Transverse colon (tissue), 4 donors: ENCODE data around the gene ACVR2B. TPM values are rescaled to one million over a fixed set of nuclear protein-coding genes. Genes with fewer than 3 reads are reported as not detected.
"Not testable (repeated sequence)": the region's sequence is repeated elsewhere in the genome, so short reads cannot be mapped to it uniquely, and the experiment has no call there.

Experiments
- DNase-seq: peaks from one replicate; pipeline ENCODE4 v3.0.0-alpha.2; 2019
- H3K27ac ChIP-seq, 4 donors: fragments of 200-600 bp; sonication (generic); 2 replicates each; pipeline ENCODE4 v1.5.1; 2016 to 2018; ENCODE audit warnings: inconsistent platforms in 4 of 4
- H3K27me3 ChIP-seq: fragments of 200-600 bp; sonication (generic); 2 replicates; pipeline ENCODE4 v1.5.1; 2017; ENCODE audit warnings: inconsistent platforms
- H3K36me3 ChIP-seq, 4 donors: fragments of 200-600 bp; sonication (generic); 2 replicates each; pipeline ENCODE4 v1.5.1; 2017 to 2019; ENCODE audit warnings: inconsistent platforms in 4 of 4
- H3K4me1 ChIP-seq, 4 donors: fragments of 200-600 bp; sonication (generic); 2 replicates each; pipeline ENCODE4 v1.5.1; 2017 to 2020; ENCODE audit warnings: inconsistent platforms in 4 of 4
- H3K4me3 ChIP-seq, 4 donors: fragments of 200-600 bp; sonication (generic); 1 replicate in 1 of 4; 2 replicates in 3 of 4; pipeline versions ENCODE4 v1.5.1 to v1.6.1; 2017 to 2019; ENCODE audit warnings: inconsistent platforms in 4 of 4
- H3K9me3 ChIP-seq, 2 donors: fragments of 200-600 bp; sonication (generic); 2 replicates each; pipeline ENCODE4 v1.5.1; 2017 to 2019; ENCODE audit warnings: inconsistent platforms in 2 of 2
- EP300 ChIP-seq: sonication (generic); formaldehyde crosslinking; IDR thresholded peaks from one replicate; pipeline ENCODE4 v1.6.1; 2017; ENCODE audit warnings: antibody characterized with exemption, low read depth
- POLR2A ChIP-seq: fragments of 450-650 bp; IDR thresholded peaks from one replicate; pipeline ENCODE4 v1.6.1; 2016; ENCODE audit warnings: antibody characterized with exemption, mild to moderate bottlenecking, moderate library complexity
- POLR2AphosphoS5 ChIP-seq, 3 donors: sonication (generic); formaldehyde crosslinking; IDR thresholded peaks; one replicate each; pipeline ENCODE4 v1.6.1; 2016; ENCODE audit warnings: antibody characterized with exemption in 3 of 3
- WGBS, 2 donors: methylation state at CpG; one replicate each; pipeline ENCODE4 v1.1.5; 2018; ENCODE audit warnings: low coverage in 1 of 2; 5-methylcytosine and 5-hydroxymethylcytosine counted together
- in situ Hi-C, 4 donors: fragments of 200-750 bp; cut with MboI; loops; one replicate each; pipeline versions ENCODE4 v1.15.0 to v1.15.1; 2017; ENCODE audit warnings: low sequenced_read_pairs in 3 of 4, low pct_ligation_motif_present in 1 of 4, low pct_unique_long_range_greater_than_20kb in 1 of 4
- intact Hi-C: fragments of 100-400 bp; cut with DNase I; formaldehyde crosslinking; loops from one replicate; pipeline ENCODE4 v1.15.1; 2023; ENCODE audit warnings: low total_unique reads
- total RNA-seq, 4 donors: library from RNA; depleted of rRNA; stranded (reverse); fragments of >200 nt; gene quantifications; one replicate each; pipeline ENCODE4 v1.1.0, GENCODE V29; 2016
- TF ChIP-seq, protein P1 (sequence below), 5 experiments: fragments of 200-600 bp in 3 of 5; fragments of 450-650 bp in 2 of 5; sonication (generic) in 3 of 5; IDR thresholded peaks; 1 replicate in 2 of 5; 2 replicates in 3 of 5; pipeline ENCODE4 v1.5.1; 2016 to 2017; ENCODE audit warnings: antibody characterized with exemption in 5 of 5, inconsistent platforms in 3 of 5, mild to moderate bottlenecking in 2 of 5, moderate library complexity in 1 of 5

The ACVR2B gene
- total RNA-seq, result 10 to 100 TPM in 1 of 4 donors, 1 to 10 TPM in 3; 5.9 to 12.3 (median 8.7) TPM

GRCh38 chr3:38453075-38453912 is at the start of gene ACVR2B:
Gene ACVR2B, plus strand, starts transcription at chr3:38453890. Its CDS starts 433 bp downstream, at chr3:38454323.
- 12 to 17% methylated on average over 2 to 22 of the region's 48 CpGs for WGBS, 2 donors

GRCh38 chr3:38404286-38404685 is 49.4 kb upstream of the ACVR2B start:
- WGBS, 2 donors, result 59% methylated on average over 5 of the region's 5 CpGs; no CpG with 5 or more reads in 1 of the 2 donors
- Histone ChIP-seq H3K4me1 (no peaks in the 10 kb centered on the region), H3K36me3 (peaks cover 0 to 16% (median 0%) of the 10 kb centered on the region in 4 donors), H3K4me3 (no peak overlapping the region), H3K27ac (no peak overlapping the region), H3K9me3 (no peaks in the 10 kb centered on the region), H3K27me3 (no peaks in the 10 kb centered on the region)
- intact Hi-C loops (no loop called here), in situ Hi-C loops (no loop called here)
- TF ChIP-seq POLR2A (no peak), EP300 (no peak), POLR2AphosphoS5 (IDR thresholded peaks at IDR 0.05) (peak in 1 of 3 donors; percentile 65)
- peak; percentile 26 for DNase-seq

More at GRCh38 chr3:38453075-38453912, at the start of gene ACVR2B:
- Histone ChIP-seq H3K27ac (peak within 1 kb of the TSS; percentile 88 to 94 (median 92)), H3K9me3 (no peaks in the 10 kb centered on the region), H3K4me3 (peak within 1 kb of the TSS; percentile 57 to 72 (median 65)), H3K27me3 (no peaks in the 10 kb centered on the region), H3K4me1 (peaks cover 7 to 37% (median 24%) of the 10 kb centered on the region in 4 donors), H3K36me3 (no peaks in the 10 kb centered on the region)
- in situ Hi-C loops (loop anchor here in 1 of 4 donors (25.0 kb wide), 1 partner anchor 316 kb away; the partner anchor contains the start of genes ACAA1 and MYD88), intact Hi-C loops (no loop called here)
- DNase-seq, result peak; percentile 92
- TF ChIP-seq POLR2AphosphoS5 (IDR thresholded peaks at IDR 0.05) (peak in 2 of 3 donors; percentile 21 to 36), POLR2A (peak; percentile 12), EP300 (no peak)

- intact Hi-C loops (no loop called here), in situ Hi-C loops (no loop called here)
- no peak overlapping the region for H3K27ac ChIP-seq
- H3K9me3 ChIP-seq, result no peaks in the 10 kb centered on the region
- DNase-seq, result no peak
- no peaks in the 10 kb centered on the region for H3K36me3 ChIP-seq
- TF ChIP-seq POLR2AphosphoS5 (IDR thresholded peaks at IDR 0.05), result no peak
- no peak for TF ChIP-seq POLR2A
- TF ChIP-seq, protein P1, sequence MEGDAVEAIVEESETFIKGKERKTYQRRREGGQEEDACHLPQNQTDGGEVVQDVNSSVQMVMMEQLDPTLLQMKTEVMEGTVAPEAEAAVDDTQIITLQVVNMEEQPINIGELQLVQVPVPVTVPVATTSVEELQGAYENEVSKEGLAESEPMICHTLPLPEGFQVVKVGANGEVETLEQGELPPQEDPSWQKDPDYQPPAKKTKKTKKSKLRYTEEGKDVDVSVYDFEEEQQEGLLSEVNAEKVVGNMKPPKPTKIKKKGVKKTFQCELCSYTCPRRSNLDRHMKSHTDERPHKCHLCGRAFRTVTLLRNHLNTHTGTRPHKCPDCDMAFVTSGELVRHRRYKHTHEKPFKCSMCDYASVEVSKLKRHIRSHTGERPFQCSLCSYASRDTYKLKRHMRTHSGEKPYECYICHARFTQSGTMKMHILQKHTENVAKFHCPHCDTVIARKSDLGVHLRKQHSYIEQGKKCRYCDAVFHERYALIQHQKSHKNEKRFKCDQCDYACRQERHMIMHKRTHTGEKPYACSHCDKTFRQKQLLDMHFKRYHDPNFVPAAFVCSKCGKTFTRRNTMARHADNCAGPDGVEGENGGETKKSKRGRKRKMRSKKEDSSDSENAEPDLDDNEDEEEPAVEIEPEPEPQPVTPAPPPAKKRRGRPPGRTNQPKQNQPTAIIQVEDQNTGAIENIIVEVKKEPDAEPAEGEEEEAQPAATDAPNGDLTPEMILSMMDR (IDR thresholded peaks at IDR 0.05), result no peak
- TF ChIP-seq EP300, result no peak
- no peaks in the 10 kb centered on the region for H3K4me1 ChIP-seq
- WGBS, 2 donors, result 21 to 71% methylated on average over 1 of the region's 1 CpG
- no peaks in the 10 kb centered on the region for H3K27me3 ChIP-seq
- no peak overlapping the region for H3K4me3 ChIP-seq
Observed at GRCh38 chr3:38411591-38411990, 42.1 kb upstream of the ACVR2B start.

DNA sequence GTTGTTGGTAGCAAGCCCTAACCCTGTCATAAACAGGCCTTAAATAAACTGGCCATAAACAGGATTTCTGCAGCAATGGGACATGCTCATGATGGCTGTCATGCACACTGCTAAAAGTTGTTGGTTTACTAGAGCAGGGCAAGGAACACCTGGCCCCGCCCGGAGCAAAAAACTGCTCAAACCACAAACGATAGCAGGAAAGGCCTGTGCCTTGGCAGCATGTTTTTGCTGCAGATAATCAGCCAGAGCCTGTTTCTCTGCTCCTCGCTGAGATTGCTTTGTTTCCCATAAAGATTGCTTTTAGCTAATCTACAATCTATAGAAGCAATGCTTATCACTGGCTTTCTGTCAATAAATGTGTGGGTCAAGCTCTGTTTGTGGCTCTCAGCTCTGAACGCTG is 32.9 kb upstream of the ACVR2B start:
- Histone ChIP-seq H3K27ac (peak overlapping the region in 1 of 4 donors; percentile 17), H3K4me1 (peaks cover 0 to 12% (median 3%) of the 10 kb centered on the region in 4 donors)
- intact Hi-C loops, H3K27me3 ChIP-seq, in situ Hi-C loops, H3K4me3 ChIP-seq, H3K9me3 ChIP-seq, H3K36me3 ChIP-seq: not testable (repeated sequence)
- peak; percentile 13 for DNase-seq
- WGBS, 2 donors, result 48% methylated on average over 5 of the region's 5 CpGs; no CpG with 5 or more reads in 1 of the 2 donors

GRCh38 chr3:38421679-38422336 is 31.9 kb upstream of the ACVR2B start:
- no peak for DNase-seq
- peaks cover 0 to 12% (median 3%) of the 10 kb centered on the region in 4 donors for H3K4me1 ChIP-seq
- H3K27me3 ChIP-seq, result no peaks in the 10 kb centered on the region
- no peaks in the 10 kb centered on the region for H3K9me3 ChIP-seq
- TF ChIP-seq POLR2A (no peak), EP300 (no peak), POLR2AphosphoS5 (IDR thresholded peaks at IDR 0.05) (no peak)
- TF ChIP-seq, protein P1 (IDR thresholded peaks at IDR 0.05), result no peak
- no peak overlapping the region for H3K4me3 ChIP-seq
- no peaks in the 10 kb centered on the region for H3K36me3 ChIP-seq
- in situ Hi-C loops (no loop called here), intact Hi-C loops (no loop called here)
- H3K27ac ChIP-seq, result no peak overlapping the region
- WGBS, 2 donors, result 81 to 100% methylated on average over 4 to 7 of the region's 7 CpGs

DNA sequence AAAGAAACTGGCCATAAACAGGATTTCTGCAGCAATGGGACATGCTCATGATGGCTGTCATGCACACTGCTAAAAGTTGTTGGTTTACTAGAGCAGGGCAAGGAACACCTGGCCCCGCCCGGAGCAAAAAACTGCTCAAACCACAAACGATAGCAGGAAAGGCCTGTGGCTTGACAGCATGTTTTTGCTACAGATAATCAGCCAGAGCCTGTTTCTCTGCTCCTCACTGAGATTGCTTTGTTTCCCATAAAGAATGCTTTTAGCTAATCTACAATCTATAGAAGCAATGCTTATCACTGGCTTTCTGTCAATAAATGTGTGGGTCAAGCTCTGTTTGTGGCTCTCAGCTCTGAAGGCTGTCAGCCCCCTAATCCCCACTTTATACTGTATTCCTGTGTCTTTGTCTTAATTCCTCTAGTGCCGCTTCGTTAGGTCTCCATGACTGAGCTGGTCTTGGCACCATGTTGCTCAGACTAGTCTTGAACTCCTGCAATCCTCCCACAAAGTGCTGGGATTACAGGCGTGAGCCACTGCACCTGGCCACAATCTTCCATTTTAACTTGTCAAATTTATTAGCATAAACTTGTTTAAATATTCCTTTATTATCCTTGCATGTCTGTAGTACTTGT is 26.8 kb upstream of the ACVR2B start:
- H3K27ac ChIP-seq, in situ Hi-C loops, H3K4me3 ChIP-seq, H3K4me1 ChIP-seq, intact Hi-C loops, H3K9me3 ChIP-seq, DNase-seq, H3K36me3 ChIP-seq, H3K27me3 ChIP-seq: not testable (repeated sequence)
- WGBS, 2 donors, result 56 to 80% methylated on average over 2 to 6 of the region's 6 CpGs

GRCh38 chr3:38432871-38433658 is 20.6 kb upstream of the ACVR2B start:
- 96 to 100% methylated on average over 1 to 5 of the region's 5 CpGs for WGBS, 2 donors
- in situ Hi-C loops, H3K4me1 ChIP-seq, intact Hi-C loops, DNase-seq, H3K27me3 ChIP-seq, H3K27ac ChIP-seq, H3K4me3 ChIP-seq, H3K36me3 ChIP-seq: not testable (repeated sequence)
- peaks cover 29% of the 10 kb centered on the region in 2 donors for H3K9me3 ChIP-seq
